HUES64 (cell line): ENCODE results near the gene CDH4.

Experiments
- H3K27ac ChIP-seq: 2 replicates; pipeline ENCODE4 v1.7.0; 2013; ENCODE audit warnings: low read depth, low read length, inconsistent platforms
- H3K27me3 ChIP-seq: 2 replicates; pipeline ENCODE4 v1.6.1; 2013; ENCODE audit warnings: mild to moderate bottlenecking, low read length; ENCODE audit not compliant: insufficient read depth
- H3K36me3 ChIP-seq: 2 replicates; pipeline ENCODE4 v1.6.1; 2013; ENCODE audit warnings: mild to moderate bottlenecking, low read length; ENCODE audit not compliant: insufficient read depth
- H3K4me1 ChIP-seq: 2 replicates; pipeline ENCODE4 v1.6.1; 2013; ENCODE audit warnings: mild to moderate bottlenecking, low read length, moderate library complexity; ENCODE audit not compliant: insufficient read depth
- H3K4me3 ChIP-seq: 2 replicates; pipeline ENCODE4 v1.5.1; 2013; ENCODE audit warnings: mild to moderate bottlenecking, low read length, moderate library complexity
- H3K9ac ChIP-seq: 2 replicates; pipeline ENCODE4 v1.6.1; 2013; ENCODE audit warnings: mild to moderate bottlenecking, low read depth, low read length
- H3K9me3 ChIP-seq: 2 replicates; pipeline ENCODE4 v1.6.1; 2013; ENCODE audit warnings: low read depth, low read length; ENCODE audit not compliant: insufficient read depth
- WGBS: fragments of 150-250, 120-280 bp; methylation state at CpG from one replicate; pipeline ENCODE4 v1.1.7; 2013; ENCODE audit warnings: missing lambda C conversion rate; 5-methylcytosine and 5-hydroxymethylcytosine counted together

Gene CDH4

GRCh38 chr20:61524951-61525666 is 273.0 kb downstream of the CDH4 start:
- H3K4me3 ChIP-seq: no peak overlapping the region
- no peaks in the 10 kb centered on the region for H3K36me3 ChIP-seq
- H3K4me1 ChIP-seq: no peaks in the 10 kb centered on the region
- no peaks in the 10 kb centered on the region for H3K27me3 ChIP-seq
- H3K9me3 ChIP-seq: no peaks in the 10 kb centered on the region
- H3K27ac ChIP-seq: no peak overlapping the region
- no peak overlapping the region for H3K9ac ChIP-seq
- 87% methylated on average over 10 of the region's 13 CpGs for WGBS

- no peaks in the 10 kb centered on the region for H3K9me3 ChIP-seq
- 74% methylated on average over 21 of the region's 21 CpGs for WGBS
- no peak overlapping the region for H3K4me3 ChIP-seq
- H3K27me3 ChIP-seq: no peaks in the 10 kb centered on the region
- no peaks in the 10 kb centered on the region for H3K4me1 ChIP-seq
- H3K9ac ChIP-seq: no peak overlapping the region
- H3K36me3 ChIP-seq: no peaks in the 10 kb centered on the region
- no peak overlapping the region for H3K27ac ChIP-seq
These were observed 273.8 kb downstream of the CDH4 start for GRCh38 chr20:61525781-61526431.

- no peaks in the 10 kb centered on the region for H3K9me3 ChIP-seq
- H3K27me3 ChIP-seq: no peaks in the 10 kb centered on the region
- no peaks in the 10 kb centered on the region for H3K36me3 ChIP-seq
- H3K4me3 ChIP-seq: no peak overlapping the region
- H3K27ac ChIP-seq: no peak overlapping the region
- WGBS: 94% methylated on average over 13 of the region's 13 CpGs
- H3K4me1 ChIP-seq: no peaks in the 10 kb centered on the region
- no peak overlapping the region for H3K9ac ChIP-seq
These were observed 274.8 kb downstream of the CDH4 start for GRCh38 chr20:61526907-61527306.

- H3K9ac ChIP-seq: no peak overlapping the region
- H3K9me3 ChIP-seq: no peaks in the 10 kb centered on the region
- H3K4me1 ChIP-seq: no peaks in the 10 kb centered on the region
- no peaks in the 10 kb centered on the region for H3K36me3 ChIP-seq
- no peaks in the 10 kb centered on the region for H3K27me3 ChIP-seq
- no peak overlapping the region for H3K4me3 ChIP-seq
- no peak overlapping the region for H3K27ac ChIP-seq
- 95% methylated on average over 11 of the region's 11 CpGs for WGBS
These were observed 275.6 kb downstream of the CDH4 start for GRCh38 chr20:61527626-61528025.

- H3K4me1 ChIP-seq: no peaks in the 10 kb centered on the region
- 87% methylated on average over 9 of the region's 9 CpGs for WGBS
- no peaks in the 10 kb centered on the region for H3K36me3 ChIP-seq
- H3K9me3 ChIP-seq: no peaks in the 10 kb centered on the region
- no peak overlapping the region for H3K9ac ChIP-seq
- H3K4me3 ChIP-seq: no peak overlapping the region
- no peak overlapping the region for H3K27ac ChIP-seq
- H3K27me3 ChIP-seq: no peaks in the 10 kb centered on the region
These were observed 276.5 kb downstream of the CDH4 start for GRCh38 chr20:61528591-61528990.

GRCh38 chr20:61529354-61529753 is 277.3 kb downstream of the CDH4 start:
- Histone ChIP-seq H3K4me1 (no peaks in the 10 kb centered on the region), H3K36me3 (no peaks in the 10 kb centered on the region), H3K9me3 (no peaks in the 10 kb centered on the region), H3K9ac (no peak overlapping the region), H3K4me3 (no peak overlapping the region), H3K27ac (no peak overlapping the region), H3K27me3 (no peaks in the 10 kb centered on the region)
- WGBS: 92% methylated on average over 5 of the region's 5 CpGs

GRCh38 chr20:61531553-61532345 is 279.7 kb downstream of the CDH4 start:
- H3K36me3 ChIP-seq: no peaks in the 10 kb centered on the region
- no peaks in the 10 kb centered on the region for H3K27me3 ChIP-seq
- WGBS: 74% methylated on average over 22 of the region's 22 CpGs

GRCh38 chr20:61532736-61533135 is 280.7 kb downstream of the CDH4 start:
- Histone ChIP-seq H3K27me3 (no peaks in the 10 kb centered on the region), H3K27ac (no peak overlapping the region), H3K9ac (no peak overlapping the region), H3K36me3 (no peaks in the 10 kb centered on the region), H3K9me3 (no peaks in the 10 kb centered on the region), H3K4me1 (no peaks in the 10 kb centered on the region), H3K4me3 (no peak overlapping the region)
- 96% methylated on average over 8 of the region's 8 CpGs for WGBS

More at GRCh38 chr20:61531553-61532345, 279.7 kb downstream of the CDH4 start:
- Histone ChIP-seq H3K9me3 (no peaks in the 10 kb centered on the region), H3K4me1 (no peaks in the 10 kb centered on the region), H3K9ac (no peak overlapping the region), H3K4me3 (no peak overlapping the region), H3K27ac (no peak overlapping the region)

- Histone ChIP-seq H3K27me3 (no peaks in the 10 kb centered on the region), H3K9ac (no peak overlapping the region), H3K36me3 (no peaks in the 10 kb centered on the region), H3K27ac (no peak overlapping the region), H3K4me3 (no peak overlapping the region), H3K9me3 (no peaks in the 10 kb centered on the region), H3K4me1 (no peaks in the 10 kb centered on the region)
- WGBS: 91% methylated on average over 18 of the region's 18 CpGs
These were observed 281.2 kb downstream of the CDH4 start for GRCh38 chr20:61533231-61533631.

- no peaks in the 10 kb centered on the region for H3K27me3 ChIP-seq
- no peaks in the 10 kb centered on the region for H3K36me3 ChIP-seq
- no peaks in the 10 kb centered on the region for H3K9me3 ChIP-seq
- no peak overlapping the region for H3K9ac ChIP-seq
- 93% methylated on average over 10 of the region's 10 CpGs for WGBS
- H3K4me1 ChIP-seq: no peaks in the 10 kb centered on the region
- no peak overlapping the region for H3K4me3 ChIP-seq
- H3K27ac ChIP-seq: no peak overlapping the region
These were observed 282.3 kb downstream of the CDH4 start for GRCh38 chr20:61534346-61534745.

GRCh38 chr20:61535091-61535490 is 283.0 kb downstream of the CDH4 start:
- H3K4me1 ChIP-seq: no peaks in the 10 kb centered on the region
- WGBS: 91% methylated on average over 10 of the region's 10 CpGs
- no peak overlapping the region for H3K27ac ChIP-seq
- no peak overlapping the region for H3K4me3 ChIP-seq
- H3K9ac ChIP-seq: no peak overlapping the region
- H3K9me3 ChIP-seq: no peaks in the 10 kb centered on the region
- H3K36me3 ChIP-seq: no peaks in the 10 kb centered on the region
- no peaks in the 10 kb centered on the region for H3K27me3 ChIP-seq
